GM12891 (cell line): ENCODE measurements around the gene SRPK3.

ENCODE experiments used
- PAX5 ChIP-seq: IDR thresholded peaks from 2 replicates; pipeline ENCODE4 v1.6.1; 2011; ENCODE audit warnings: low read length, moderate library complexity, mild to moderate bottlenecking; ENCODE audit not compliant: insufficient read depth, severe bottlenecking
- POLR2A ChIP-seq: IDR thresholded peaks from 2 replicates; pipeline ENCODE4 v1.6.1; 2011; ENCODE audit warnings: low read depth, low read length, control low read depth
- POLR2AphosphoS5 ChIP-seq: IDR thresholded peaks from 2 replicates; pipeline ENCODE4 v1.6.1; 2011; ENCODE audit warnings: low read depth, low read length, control low read depth
- POU2F2 ChIP-seq: IDR thresholded peaks from 2 replicates; pipeline ENCODE4 v1.6.1; 2011; ENCODE audit warnings: low read depth, mild to moderate bottlenecking, control low read depth, low read length, moderate library complexity
- SPI1 ChIP-seq: IDR thresholded peaks from 2 replicates; pipeline ENCODE4 v1.6.1; 2011; ENCODE audit warnings: low read depth, low read length, control low read depth
- TAF1 ChIP-seq: IDR thresholded peaks from 2 replicates; pipeline ENCODE4 v1.6.1; 2011; ENCODE audit warnings: low read depth, low read length, control low read depth

DNA sequence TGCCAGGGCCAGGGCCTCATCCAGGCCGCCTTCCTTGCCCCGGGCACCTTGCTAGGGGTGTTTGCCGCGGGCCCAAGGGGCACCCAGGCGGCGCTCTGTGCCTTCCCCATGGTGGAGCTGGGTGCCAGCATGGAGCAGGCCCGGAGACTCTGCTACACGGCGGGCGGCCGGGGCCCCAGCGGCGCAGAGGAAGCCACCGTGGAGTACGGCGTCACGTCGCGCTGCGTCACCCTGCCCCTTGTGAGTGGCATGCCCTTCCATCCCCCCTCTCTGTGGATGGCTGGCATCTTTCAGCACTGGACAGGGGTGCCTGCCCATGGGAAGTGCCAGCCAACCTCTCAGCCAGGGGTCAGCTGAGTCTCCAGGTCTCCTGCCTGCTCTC is 13.2 kb upstream of the SRPK3 start:
- TF ChIP-seq SPI1: no peak
- TF ChIP-seq POLR2A: no peak
- TF ChIP-seq TAF1: no peak
- TF ChIP-seq PAX5: no peak
- no peak for TF ChIP-seq POLR2AphosphoS5
- TF ChIP-seq POU2F2: no peak
